HuH-7.5 (cell line): ENCODE measurements around the gene SYNE3.

Experiments used
- DNase-seq: peaks from one replicate; pipeline ENCODE4 v3.0.0; 2011; ENCODE audit warnings: low spot score

The SYNE3 gene

DNA sequence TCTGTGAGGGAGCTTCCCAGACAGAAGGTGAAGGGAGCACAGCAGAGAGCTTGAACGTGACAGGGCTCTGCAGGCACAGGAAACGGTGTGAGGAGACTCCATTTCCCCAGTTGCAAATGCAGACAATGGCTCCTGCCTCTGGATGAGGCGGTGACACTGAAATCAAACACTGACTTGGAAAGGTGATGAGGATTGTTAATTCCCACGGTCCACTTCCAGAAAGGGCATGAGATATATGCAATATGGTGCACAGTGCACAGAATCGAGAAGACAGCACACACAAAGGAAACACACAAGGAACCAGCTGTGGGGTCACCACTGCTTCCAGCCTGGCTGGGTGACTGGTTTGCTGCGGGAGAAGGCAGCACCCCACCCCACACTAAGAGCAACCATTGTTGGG, 42.0 kb downstream of the SYNE3 start:
- DNase-seq: no peak

GRCh38 chr14:95472819-95473251, 43.6 kb downstream of the SYNE3 start:
- no peak for DNase-seq

DNA sequence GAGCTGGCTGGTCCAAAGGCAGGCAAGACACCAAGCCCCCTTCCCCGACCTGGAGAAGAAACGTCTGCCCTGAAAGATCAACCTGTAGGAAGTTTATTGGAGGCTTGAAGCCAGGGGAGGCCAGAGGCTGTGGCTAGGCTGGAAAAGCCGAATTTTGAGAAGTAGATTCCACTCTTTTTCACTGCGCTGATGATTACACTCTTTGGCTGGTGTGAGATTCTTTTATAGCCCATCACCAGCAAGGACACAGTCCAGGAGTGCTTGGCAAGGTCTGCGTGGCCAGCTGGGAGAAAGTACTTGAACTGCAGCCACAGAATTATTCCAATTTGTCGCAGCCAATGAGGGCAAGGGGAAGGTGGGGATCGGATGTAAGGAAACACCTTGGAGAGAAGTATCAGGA, 45.0 kb downstream of the SYNE3 start:
- DNase-seq: no peak

- DNase-seq: no peak
Observed at GRCh38 chr14:95471016-95471415, 45.4 kb downstream of the SYNE3 start.

- no peak for DNase-seq
Observed at GRCh38 chr14:95469134-95469481, 47.3 kb downstream of the SYNE3 start.

DNA sequence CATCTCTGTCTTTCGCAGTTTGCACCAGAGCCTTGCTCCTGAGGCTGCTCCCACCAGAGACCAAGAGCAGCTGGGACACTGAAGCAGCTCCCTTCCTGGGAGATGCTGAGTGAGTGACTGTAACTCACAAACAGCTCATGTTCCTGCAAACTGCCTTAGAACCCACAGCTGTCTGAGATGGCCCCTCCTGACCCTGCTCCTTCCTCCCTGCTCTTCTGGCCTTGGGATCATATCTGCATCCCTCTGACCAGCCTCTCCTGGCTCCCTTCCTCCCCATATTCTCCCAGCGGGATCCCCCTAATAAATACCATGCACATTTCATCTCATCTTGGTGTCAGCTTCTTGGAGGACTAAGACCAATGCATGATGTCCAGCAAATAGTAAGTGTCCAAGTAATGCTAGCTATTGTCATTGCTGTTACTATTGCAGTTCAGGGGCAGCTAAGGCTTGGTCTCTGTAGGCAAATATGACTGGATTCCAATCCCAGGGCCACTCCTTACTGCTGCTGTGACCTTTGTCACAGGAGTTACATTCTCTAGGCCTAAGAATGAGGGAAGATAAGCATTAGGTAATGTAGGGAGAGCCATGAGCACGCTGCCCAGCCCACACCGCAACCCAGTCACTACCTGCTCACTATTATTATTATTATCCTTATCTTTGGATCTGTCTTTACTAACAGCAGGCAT, 47.9 kb downstream of the SYNE3 start:
- DNase-seq: peak; percentile 70

DNA sequence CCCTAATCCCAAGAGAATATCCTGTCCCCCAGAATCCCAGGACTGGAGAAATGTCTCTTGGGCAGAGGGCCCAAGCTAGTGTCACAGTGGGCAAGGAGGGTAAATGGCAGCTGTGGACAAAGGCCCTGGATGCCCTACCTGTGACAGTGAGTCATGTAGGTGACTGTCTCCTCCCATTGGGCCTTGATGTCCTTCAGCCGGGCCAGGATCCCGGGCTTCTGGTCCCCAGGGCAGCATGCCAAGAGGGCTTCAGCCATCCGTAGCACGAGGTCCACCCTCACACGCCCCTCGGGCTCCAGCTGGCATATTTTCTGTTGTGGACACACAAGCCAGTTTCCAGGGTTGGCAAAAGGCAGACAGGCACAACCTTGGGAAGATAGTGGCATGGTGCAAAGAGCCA, 48.8 kb downstream of the SYNE3 start:
- DNase-seq: no peak

- no peak for DNase-seq
Observed at GRCh38 chr14:95467232-95467631, 49.2 kb downstream of the SYNE3 start.
